GM19099 (cell line): ENCODE data around the gene CFAP410.

ENCODE experiments used
- POLR2A ChIP-seq: IDR thresholded peaks from 3 replicates; pipeline ENCODE4 v1.6.1; 2011; ENCODE audit warnings: low read depth; ENCODE audit not compliant: insufficient read length; ENCODE audit errors: extremely low read depth

The CFAP410 gene

GRCh38 chr21:44294391-44295162 lies 44.6 kb downstream of the CFAP410 start:
- no peak for TF ChIP-seq POLR2A

GRCh38 chr21:44293551-44294231 lies 45.5 kb downstream of the CFAP410 start:
- TF ChIP-seq POLR2A: no peak

GRCh38 chr21:44292812-44293195 lies 46.4 kb downstream of the CFAP410 start:
- no peak for TF ChIP-seq POLR2A

GRCh38 chr21:44291936-44292811 lies 47.0 kb downstream of the CFAP410 start:
- no peak for TF ChIP-seq POLR2A

- no peak for TF ChIP-seq POLR2A
Observed at GRCh38 chr21:44291078-44291935, 47.9 kb downstream of the CFAP410 start.

- no peak for TF ChIP-seq POLR2A
Observed at GRCh38 chr21:44290327-44291077, 48.7 kb downstream of the CFAP410 start.

GRCh38 chr21:44289381-44290010 lies 49.7 kb downstream of the CFAP410 start:
- no peak for TF ChIP-seq POLR2A

GRCh38 chr21:44288251-44289110 lies 50.7 kb downstream of the CFAP410 start:
- TF ChIP-seq POLR2A: no peak

GRCh38 chr21:44286716-44287632 lies 52.2 kb downstream of the CFAP410 start:
- TF ChIP-seq POLR2A: no peak

GRCh38 chr21:44286086-44286715 lies 53.0 kb downstream of the CFAP410 start:
- TF ChIP-seq POLR2A: no peak
